IMR-90 (cell line): ENCODE results near the gene EIF2AK2. TPM values are rescaled to one million over a fixed set of nuclear protein-coding genes. Genes with fewer than 3 reads are reported as not detected.

Source experiments
- ATAC-seq: fragments of 200-7000 bp; cut with Tn5 transposase; 2 replicates; pipeline ENCODE4 v1.9.1; 2020; ENCODE audit warnings: low read depth, mild to moderate bottlenecking, moderate library complexity
- BruUV-seq: library from RNA; stranded (reverse); fragments of 400-500 nt; replicated peaks from 2 replicates; lab custom pipeline; 2021; lab: Mats Ljungman, UMichigan
- CTCF ChIA-PET: fragments of 300-600 bp; formaldehyde crosslinking; extraction: SDS; loops from one replicate; lab custom pipeline; 2021; ENCODE audit warnings: antibody characterized with exemption; lab: Yijun Ruan, JAX
- POLR2A ChIA-PET: fragments of 300-600 bp; sonication (Branson Sonifier 250); formaldehyde crosslinking; loops from one replicate; lab custom pipeline; 2022; ENCODE audit warnings: antibody characterized with exemption; ENCODE audit not compliant: unreplicated experiment; lab: Charles Lee
- DNase-seq: peaks from one replicate; pipeline ENCODE4 v3.0.0; 2013
- H2AFZ ChIP-seq: replicated peaks from 2 replicates; pipeline ENCODE3; 2013; ENCODE audit warnings: low read length, mild to moderate bottlenecking; ENCODE audit not compliant: poor library complexity
- H2AK5ac ChIP-seq: 2 replicates; pipeline ENCODE4 v1.6.1; 2013; ENCODE audit warnings: low read depth, low read length, inconsistent platforms
- H2AK9ac ChIP-seq: replicated peaks from 2 replicates; pipeline ENCODE3; 2013; ENCODE audit warnings: mild to moderate bottlenecking, low read depth, low read length, moderate library complexity; ENCODE audit not compliant: poor library complexity
- H2BK120ac ChIP-seq: 2 replicates; pipeline ENCODE4 v1.6.1; 2013; ENCODE audit warnings: low read depth, low read length, inconsistent platforms
- H2BK15ac ChIP-seq: 3 replicates; pipeline ENCODE4 v1.6.1; 2013; ENCODE audit warnings: low read depth, low read length, inconsistent platforms
- H2BK20ac ChIP-seq: 2 replicates; pipeline ENCODE4 v1.6.1; 2013; ENCODE audit warnings: low read depth, mild to moderate bottlenecking, inconsistent platforms, low read length, moderate library complexity
- H2BK5ac ChIP-seq: 2 replicates; pipeline ENCODE4 v1.6.1; 2013; ENCODE audit warnings: mild to moderate bottlenecking, low read depth, low read length, inconsistent platforms; ENCODE audit not compliant: poor library complexity, severe bottlenecking
- H3K14ac ChIP-seq: replicated peaks from 2 replicates; pipeline ENCODE4 v1.6.1; 2013; ENCODE audit warnings: low read depth, low read length, inconsistent platforms
- H3K18ac ChIP-seq: 2 replicates; pipeline ENCODE4 v1.6.1; 2013; ENCODE audit warnings: low read depth, low read length, control low read depth
- H3K23ac ChIP-seq: 2 replicates; pipeline ENCODE4 v1.6.1; 2013; ENCODE audit warnings: low read depth, low read length, inconsistent platforms
- H3K27ac ChIP-seq: 2 replicates; pipeline ENCODE4 v1.5.1; 2013; ENCODE audit warnings: mild to moderate bottlenecking, control low read depth, low read length; ENCODE audit not compliant: insufficient read depth
- H3K27me3 ChIP-seq: 2 replicates; pipeline ENCODE4 v1.6.1; 2013; ENCODE audit warnings: low read length; ENCODE audit not compliant: control insufficient read depth, insufficient read depth
- H3K36me3 ChIP-seq: 2 replicates; pipeline ENCODE4 v1.6.1; 2013; ENCODE audit warnings: low read length, mixed read lengths; ENCODE audit not compliant: control insufficient read depth, insufficient read depth
- H3K4ac ChIP-seq: 2 replicates; pipeline ENCODE4 v1.6.1; 2013; ENCODE audit warnings: low read depth, low read length, inconsistent platforms
- H3K4me1 ChIP-seq: 2 replicates; pipeline ENCODE4 v1.6.1; 2013; ENCODE audit warnings: low read length, mixed read lengths; ENCODE audit not compliant: control insufficient read depth, insufficient read depth
- H3K4me2 ChIP-seq: 2 replicates; pipeline ENCODE4 v1.6.1; 2013; ENCODE audit warnings: low read depth, mild to moderate bottlenecking, control low read depth, low read length, moderate library complexity
- H3K4me3 ChIP-seq: 2 replicates; pipeline ENCODE4 v1.5.1; 2013; ENCODE audit warnings: low read depth, mild to moderate bottlenecking, control low read depth, low read length, moderate library complexity; ENCODE audit not compliant: insufficient read depth
- H3K56ac ChIP-seq: 2 replicates; pipeline ENCODE4 v1.6.1; 2013; ENCODE audit warnings: low read length, inconsistent platforms; ENCODE audit not compliant: insufficient read depth; ENCODE audit errors: extremely low read depth
- H3K79me1 ChIP-seq, 2 experiments: 2 replicates each; pipeline ENCODE4 v1.6.1; 2013; ENCODE audit warnings: low read length in 2 of 2, inconsistent platforms in 1 of 2, low read depth in 1 of 2
- H3K9ac ChIP-seq: 2 replicates; pipeline ENCODE4 v1.6.1; 2013; ENCODE audit warnings: low read depth, low read length, control low read depth
- H3K9me1 ChIP-seq: 2 replicates; pipeline ENCODE4 v1.6.1; 2013; ENCODE audit warnings: low read length, inconsistent platforms; ENCODE audit not compliant: insufficient read depth
- H3K9me3 ChIP-seq: 2 replicates; pipeline ENCODE4 v1.6.1; 2013; ENCODE audit warnings: low read length; ENCODE audit not compliant: control insufficient read depth, insufficient read depth
- H4K20me1 ChIP-seq: 2 replicates; pipeline ENCODE4 v1.6.1; 2013; ENCODE audit warnings: low read length, inconsistent platforms; ENCODE audit not compliant: insufficient read depth
- H4K5ac ChIP-seq: 2 replicates; pipeline ENCODE4 v1.6.1; 2013; ENCODE audit warnings: mild to moderate bottlenecking, low read depth, low read length, control low read depth
- H4K8ac ChIP-seq, 2 experiments: 2 replicates each; pipeline ENCODE4 v1.6.1; 2013; ENCODE audit warnings: low read depth in 2 of 2, low read length in 2 of 2, control low read depth in 1 of 2, inconsistent platforms in 1 of 2
- H4K91ac ChIP-seq: 2 replicates; pipeline ENCODE4 v1.6.1; 2013; ENCODE audit warnings: low read depth, low read length, inconsistent platforms; ENCODE audit not compliant: insufficient read depth
- MAFK ChIP-seq: IDR thresholded peaks from 2 replicates; pipeline ENCODE4 v1.6.1; 2012; ENCODE audit warnings: low read depth, low read length, improper control_type of control experiment
- MAZ ChIP-seq: IDR thresholded peaks from 2 replicates; pipeline ENCODE4 v1.6.1; 2012; ENCODE audit warnings: low read depth, mild to moderate bottlenecking, low read length, improper control_type of control experiment, moderate library complexity, borderline replicate concordance
- MXI1 ChIP-seq: IDR thresholded peaks from 2 replicates; pipeline ENCODE4 v1.6.1; 2012; ENCODE audit warnings: low read depth, mild to moderate bottlenecking, low read length, moderate library complexity, borderline replicate concordance
- NFE2L2 ChIP-seq: fragments of 150-350 bp; IDR thresholded peaks from 2 replicates; pipeline ENCODE4 v1.6.1; 2016; ENCODE audit warnings: low read depth, mild to moderate bottlenecking, low read length
- POLR2A ChIP-seq: IDR thresholded peaks from 2 replicates; pipeline ENCODE4 v1.6.1; 2012; ENCODE audit warnings: mild to moderate bottlenecking, low read depth, low read length
- RFX5 ChIP-seq: IDR thresholded peaks from 2 replicates; pipeline ENCODE4 v1.8.0; 2012; ENCODE audit warnings: low read depth, mild to moderate bottlenecking, low read length, moderate library complexity
- dilution Hi-C: fragments of 300-500 bp; cut with HindIII; formaldehyde crosslinking; loops from one replicate; pipeline ENCODE4 v1.14.3; 2018; ENCODE audit warnings: low sequenced_read_pairs; ENCODE audit not compliant: unreplicated experiment
- in situ Hi-C: fragments of 300-500 bp; cut with MboI; formaldehyde crosslinking; loops from 3 replicates; pipeline ENCODE4 v1.14.3; 2019; ENCODE audit warnings: low sequenced_read_pairs, inconsistent platforms, mixed read lengths
- intact Hi-C: fragments of 100-400 bp; cut with micrococcal nuclease; formaldehyde crosslinking; loops from 2 replicates; pipeline ENCODE4 v1.10.0; 2022
- polyA plus RNA-seq, 3 experiments: library from polyadenylated mRNA; depleted of rRNA; stranded (reverse); fragments of >200 nt; gene quantifications; 2 replicates each; pipeline ENCODE4 v1.2.3, GENCODE V29; 2012; ENCODE audit warnings: low replicate concordance in 1 of 3
- total RNA-seq: library from RNA; depleted of rRNA; stranded (reverse); fragments of >200 nt; gene quantifications from 2 replicates; pipeline ENCODE4 v1.2.3, GENCODE V29; 2012
- TF ChIP-seq, protein P1 (sequence below): conservative IDR thresholded peaks from 2 replicates; pipeline ENCODE4 v1.5.1; 2012; ENCODE audit warnings: mild to moderate bottlenecking, low read depth, low read length, improper control_type of control experiment
- TF ChIP-seq, protein P2 (sequence below): fragments of 150-350 bp; IDR thresholded peaks from 2 replicates; pipeline ENCODE4 v1.6.1; 2016; ENCODE audit warnings: low read depth, mild to moderate bottlenecking, low read length, moderate library complexity, borderline replicate concordance

The EIF2AK2 gene
- total and polyA plus RNA-seq, 2 of the 4 experiments (the other 2 are of a cell fraction), result 10.2 to 16.8 TPM

DNA sequence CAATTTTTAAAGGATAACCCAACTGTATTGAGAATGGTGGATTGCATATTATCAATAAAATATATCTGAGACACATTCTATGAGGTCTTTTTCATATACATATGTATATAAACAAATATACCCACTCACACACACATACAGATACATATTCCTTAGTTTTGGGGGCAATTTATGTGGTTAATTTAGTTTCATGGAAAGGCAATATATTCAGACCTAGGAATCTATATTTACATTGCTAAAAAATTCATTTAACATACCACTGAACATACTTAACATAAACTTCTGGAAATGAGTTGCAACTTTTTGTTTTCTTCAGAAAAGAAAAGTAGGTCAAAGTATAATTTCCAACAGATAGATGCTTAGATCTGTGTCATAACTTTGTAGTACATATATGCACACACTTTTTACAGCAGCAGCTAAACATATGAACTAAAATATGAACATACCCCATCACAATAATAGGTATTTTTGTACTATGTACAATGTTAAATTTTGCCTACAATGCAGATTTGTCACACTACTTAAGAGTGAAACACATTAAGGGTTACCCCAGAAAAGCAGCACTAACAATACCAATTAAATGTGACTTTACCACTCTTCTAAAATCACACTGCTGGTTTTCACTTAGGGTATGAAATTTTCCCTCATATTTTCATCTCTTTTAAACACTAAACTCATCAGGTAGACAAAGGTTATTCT, 95.6 kb downstream of the EIF2AK2 start:
- H2BK5ac ChIP-seq, result no peak overlapping the region
- no peak overlapping the region for H2BK15ac ChIP-seq
- no peak overlapping the region for H4K91ac ChIP-seq
- no peak overlapping the region for H3K23ac ChIP-seq
- intact Hi-C loops (no loop called here), dilution Hi-C loops (no loop called here), in situ Hi-C loops (no loop called here)
- H3K9me3 ChIP-seq, result no peaks in the 10 kb centered on the region
- no peaks in the 10 kb centered on the region for H3K27me3 ChIP-seq
- no peak overlapping the region for H3K14ac ChIP-seq
- peaks cover 24% of the 10 kb centered on the region for H3K36me3 ChIP-seq
- no peak overlapping the region for H4K5ac ChIP-seq
- H3K9me1 ChIP-seq, result peaks cover 3% of the 10 kb centered on the region; the same call in 1 of the 2 replicates
- no peak overlapping the region for H2BK120ac ChIP-seq
- peaks cover 2% of the 10 kb centered on the region; the same call in 1 of the 2 replicates for H3K4me1 ChIP-seq
- no peaks in the 10 kb centered on the region for H3K79me1 ChIP-seq
- no peak overlapping the region for H3K56ac ChIP-seq
- no peak for DNase-seq
- H2AFZ ChIP-seq, result no peak overlapping the region
- no peak overlapping the region for H2BK20ac ChIP-seq
- ChIA-PET CTCF (interaction anchor here (1.0 kb wide), 1 partner anchor 45 kb away, joined by 3 read pairs; no protein-coding TSS in a partner anchor), POLR2A (no interaction called here)
- no peak overlapping the region for H3K27ac ChIP-seq
- no peak overlapping the region for H4K8ac ChIP-seq
- H4K20me1 ChIP-seq, result no peaks in the 10 kb centered on the region
- H2AK5ac ChIP-seq, result no peak overlapping the region
- H3K4ac ChIP-seq, result no peak overlapping the region
- H3K9ac ChIP-seq, result no peak overlapping the region
- no peak overlapping the region for H3K4me3 ChIP-seq
- no peak for ATAC-seq
- no peak overlapping the region for H2AK9ac ChIP-seq
- H3K18ac ChIP-seq, result no peak overlapping the region
- TF ChIP-seq NFE2L2 (no peak), POLR2A (no peak), MXI1 (no peak), MAZ (no peak), RFX5 (no peak), MAFK (peak; percentile 72)
- TF ChIP-seq, protein P1, sequence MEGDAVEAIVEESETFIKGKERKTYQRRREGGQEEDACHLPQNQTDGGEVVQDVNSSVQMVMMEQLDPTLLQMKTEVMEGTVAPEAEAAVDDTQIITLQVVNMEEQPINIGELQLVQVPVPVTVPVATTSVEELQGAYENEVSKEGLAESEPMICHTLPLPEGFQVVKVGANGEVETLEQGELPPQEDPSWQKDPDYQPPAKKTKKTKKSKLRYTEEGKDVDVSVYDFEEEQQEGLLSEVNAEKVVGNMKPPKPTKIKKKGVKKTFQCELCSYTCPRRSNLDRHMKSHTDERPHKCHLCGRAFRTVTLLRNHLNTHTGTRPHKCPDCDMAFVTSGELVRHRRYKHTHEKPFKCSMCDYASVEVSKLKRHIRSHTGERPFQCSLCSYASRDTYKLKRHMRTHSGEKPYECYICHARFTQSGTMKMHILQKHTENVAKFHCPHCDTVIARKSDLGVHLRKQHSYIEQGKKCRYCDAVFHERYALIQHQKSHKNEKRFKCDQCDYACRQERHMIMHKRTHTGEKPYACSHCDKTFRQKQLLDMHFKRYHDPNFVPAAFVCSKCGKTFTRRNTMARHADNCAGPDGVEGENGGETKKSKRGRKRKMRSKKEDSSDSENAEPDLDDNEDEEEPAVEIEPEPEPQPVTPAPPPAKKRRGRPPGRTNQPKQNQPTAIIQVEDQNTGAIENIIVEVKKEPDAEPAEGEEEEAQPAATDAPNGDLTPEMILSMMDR, result no peak
- TF ChIP-seq, protein P2, sequence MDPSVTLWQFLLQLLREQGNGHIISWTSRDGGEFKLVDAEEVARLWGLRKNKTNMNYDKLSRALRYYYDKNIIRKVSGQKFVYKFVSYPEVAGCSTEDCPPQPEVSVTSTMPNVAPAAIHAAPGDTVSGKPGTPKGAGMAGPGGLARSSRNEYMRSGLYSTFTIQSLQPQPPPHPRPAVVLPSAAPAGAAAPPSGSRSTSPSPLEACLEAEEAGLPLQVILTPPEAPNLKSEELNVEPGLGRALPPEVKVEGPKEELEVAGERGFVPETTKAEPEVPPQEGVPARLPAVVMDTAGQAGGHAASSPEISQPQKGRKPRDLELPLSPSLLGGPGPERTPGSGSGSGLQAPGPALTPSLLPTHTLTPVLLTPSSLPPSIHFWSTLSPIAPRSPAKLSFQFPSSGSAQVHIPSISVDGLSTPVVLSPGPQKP, result no peak
- no peak overlapping the region for H3K4me2 ChIP-seq
- BruUV-seq, result no TSS peak
